ENCODE data around the gene INTS6L.

GRCh38 chrX:135497736-135498135, 22.7 kb upstream of the INTS6L start:
- TF ChIP-seq GATA3 (IDR thresholded peaks at IDR 0.05; ENCODE audit: low read depth, low read length) (no peak), GATA2 (IDR thresholded peaks at IDR 0.05; ENCODE audit: low read depth, low read length) (no peak)

All from SH-SY5Y (cell line).